WTC11 (cell line): ENCODE data around the gene HDAC9.

ENCODE experiments used
- CREB1 ChIP-seq: sonication (generic); formaldehyde crosslinking; IDR thresholded peaks from 2 replicates; pipeline ENCODE4 v1.8.0; 2023; ENCODE audit warnings: mild to moderate bottlenecking, missing genetic modification reagents
- JAZF1 ChIP-seq: fragments of 250-450 bp; sonication (Bioruptor Pico); IDR thresholded peaks from 2 replicates; pipeline ENCODE4 v1.9.0; 2021; ENCODE audit warnings: moderate library complexity, mild to moderate bottlenecking, inconsistent platforms
- JUN ChIP-seq: sonication (generic); formaldehyde crosslinking; IDR thresholded peaks from 2 replicates; pipeline ENCODE4 v1.8.0; 2023; ENCODE audit warnings: mild to moderate bottlenecking, missing genetic modification reagents
- NR1H2 ChIP-seq: sonication (generic); formaldehyde crosslinking; IDR thresholded peaks from 2 replicates; pipeline ENCODE4 v1.9.0; 2021; ENCODE audit warnings: mild to moderate bottlenecking, moderate library complexity, missing genetic modification reagents
- NR3C1 ChIP-seq: sonication (generic); formaldehyde crosslinking; conservative IDR thresholded peaks from 2 replicates; pipeline ENCODE4 v1.8.1; 2023; ENCODE audit warnings: low read depth, mild to moderate bottlenecking, missing genetic modification reagents
- SP1 ChIP-seq: sonication (generic); formaldehyde crosslinking; conservative IDR thresholded peaks from 2 replicates; pipeline ENCODE4 v1.8.1; 2022; ENCODE audit warnings: missing genetic modification reagents
- ZNF121 ChIP-seq: sonication (generic); formaldehyde crosslinking; IDR thresholded peaks from 2 replicates; pipeline ENCODE4 v1.8.0; 2023; ENCODE audit warnings: missing genetic modification reagents
- TF ChIP-seq, protein P1 (sequence below): fragments of 200-600 bp; IDR thresholded peaks from 2 replicates; pipeline ENCODE4 v1.8.0; 2022; ENCODE audit warnings: antibody characterized with exemption

DNA sequence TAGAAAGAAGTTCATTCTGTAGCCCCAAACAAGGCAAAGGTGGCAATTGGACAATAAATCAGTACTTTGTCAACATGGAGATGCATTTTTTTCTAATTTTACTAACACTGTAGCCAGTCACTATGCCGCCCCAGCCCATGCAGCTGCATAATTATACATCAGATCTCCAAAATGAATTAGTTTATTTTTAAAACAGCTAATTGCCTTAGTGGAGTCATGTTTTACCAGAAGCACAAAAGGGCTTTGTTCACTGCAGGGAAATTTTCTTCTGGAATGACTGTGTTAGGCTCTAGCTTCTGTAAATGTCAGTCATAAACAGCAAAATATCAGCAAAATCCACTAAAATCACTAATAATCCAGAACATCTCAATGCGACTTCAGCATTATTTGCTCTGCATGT, 20.1 kb upstream of the HDAC9 start:
- TF ChIP-seq ZNF121 (CRISPR knock-in tag) (no peak), JAZF1 (CRISPR knock-in tag) (no peak), SP1 (CRISPR knock-in tag) (no peak), CREB1 (CRISPR knock-in tag) (no peak), NR1H2 (no peak), JUN (CRISPR knock-in tag) (no peak), NR3C1 (no peak)
- TF ChIP-seq, protein P1, sequence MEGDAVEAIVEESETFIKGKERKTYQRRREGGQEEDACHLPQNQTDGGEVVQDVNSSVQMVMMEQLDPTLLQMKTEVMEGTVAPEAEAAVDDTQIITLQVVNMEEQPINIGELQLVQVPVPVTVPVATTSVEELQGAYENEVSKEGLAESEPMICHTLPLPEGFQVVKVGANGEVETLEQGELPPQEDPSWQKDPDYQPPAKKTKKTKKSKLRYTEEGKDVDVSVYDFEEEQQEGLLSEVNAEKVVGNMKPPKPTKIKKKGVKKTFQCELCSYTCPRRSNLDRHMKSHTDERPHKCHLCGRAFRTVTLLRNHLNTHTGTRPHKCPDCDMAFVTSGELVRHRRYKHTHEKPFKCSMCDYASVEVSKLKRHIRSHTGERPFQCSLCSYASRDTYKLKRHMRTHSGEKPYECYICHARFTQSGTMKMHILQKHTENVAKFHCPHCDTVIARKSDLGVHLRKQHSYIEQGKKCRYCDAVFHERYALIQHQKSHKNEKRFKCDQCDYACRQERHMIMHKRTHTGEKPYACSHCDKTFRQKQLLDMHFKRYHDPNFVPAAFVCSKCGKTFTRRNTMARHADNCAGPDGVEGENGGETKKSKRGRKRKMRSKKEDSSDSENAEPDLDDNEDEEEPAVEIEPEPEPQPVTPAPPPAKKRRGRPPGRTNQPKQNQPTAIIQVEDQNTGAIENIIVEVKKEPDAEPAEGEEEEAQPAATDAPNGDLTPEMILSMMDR = no peak
